GM23338 (cell line): ENCODE data around the gene KBTBD6. TPM values are rescaled to one million over a fixed set of nuclear protein-coding genes. Genes with fewer than 3 reads are reported as not detected.

Experiments used
- ATAC-seq: fragments of 200-7000 bp; cut with Tn5 transposase; 3 replicates; pipeline ENCODE4 v1.9.1; 2020
- DNase-seq: peaks from one replicate; pipeline ENCODE4 v3.0.0-alpha.2; 2015; ENCODE audit warnings: low spot score
- H2AFZ ChIP-seq: fragments of 200-600 bp; sonication (generic); 2 replicates; pipeline ENCODE4 v1.8.0; 2016; ENCODE audit warnings: antibody characterized with exemption, mild to moderate bottlenecking, moderate library complexity
- H3F3A ChIP-seq: fragments of 200-600 bp; sonication (generic); replicated peaks from 2 replicates; pipeline ENCODE4 v1.8.0; 2017; ENCODE audit warnings: antibody characterized with exemption, mixed run types, low read depth
- H3K27ac ChIP-seq: fragments of 200-600 bp; sonication (generic); 2 replicates; pipeline ENCODE4 v1.6.1; 2016; ENCODE audit warnings: low read depth
- H3K27me3 ChIP-seq: fragments of 200-600 bp; sonication (generic); 2 replicates; pipeline ENCODE4 v1.8.0; 2016; ENCODE audit warnings: mild to moderate bottlenecking, mixed run types, moderate library complexity; ENCODE audit not compliant: insufficient read depth
- H3K36me3 ChIP-seq: fragments of 200-600 bp; sonication (generic); 2 replicates; pipeline ENCODE4 v1.8.0; 2016; ENCODE audit warnings: mild to moderate bottlenecking; ENCODE audit not compliant: insufficient read depth
- H3K4me1 ChIP-seq: fragments of 200-600 bp; sonication (generic); 2 replicates; pipeline ENCODE4 v1.8.0; 2016; ENCODE audit warnings: mild to moderate bottlenecking, moderate library complexity; ENCODE audit not compliant: insufficient read depth
- H3K4me2 ChIP-seq: fragments of 200-600 bp; sonication (generic); 2 replicates; pipeline ENCODE4 v1.7.1; 2017; ENCODE audit warnings: mixed run types
- H3K4me3 ChIP-seq: fragments of 200-600 bp; sonication (generic); 2 replicates; pipeline ENCODE4 v1.6.1; 2016; ENCODE audit warnings: mixed run types
- H3K79me2 ChIP-seq: fragments of 200-600 bp; sonication (generic); replicated peaks from 2 replicates; pipeline ENCODE4 v1.8.0; 2017; ENCODE audit warnings: mild to moderate bottlenecking; ENCODE audit not compliant: insufficient read depth
- H3K9me2 ChIP-seq: fragments of 200-600 bp; sonication (generic); 2 replicates; pipeline ENCODE4 v1.8.0; 2017; ENCODE audit not compliant: insufficient read depth
- H4K20me1 ChIP-seq: fragments of 200-600 bp; sonication (generic); replicated peaks from 2 replicates; pipeline ENCODE4 v1.8.0; 2017; ENCODE audit warnings: mild to moderate bottlenecking; ENCODE audit not compliant: insufficient read depth
- H3K27ac Mint-ChIP-seq: 2 replicates; pipeline ENCODE4 v1.8.0; 2020; ENCODE audit warnings: inconsistent platforms, mild to moderate bottlenecking, moderate library complexity, mixed read lengths
- H3K27me3 Mint-ChIP-seq: 3 replicates; pipeline ENCODE4 v1.8.0; 2022; ENCODE audit warnings: low read depth, mild to moderate bottlenecking, moderate library complexity, mixed read lengths, inconsistent platforms; ENCODE audit not compliant: insufficient read depth, poor library complexity
- H3K36me3 Mint-ChIP-seq: 3 replicates; pipeline ENCODE4 v1.8.0; 2021; ENCODE audit warnings: low read depth, mild to moderate bottlenecking, inconsistent platforms, moderate library complexity, mixed read lengths
- H3K4me1 Mint-ChIP-seq: 3 replicates; pipeline ENCODE4 v1.8.0; 2020; ENCODE audit warnings: mild to moderate bottlenecking, inconsistent platforms, mixed read lengths
- H3K4me3 Mint-ChIP-seq: 3 replicates; pipeline ENCODE4 v1.8.0; 2021; ENCODE audit warnings: moderate library complexity, mild to moderate bottlenecking, inconsistent platforms, mixed read lengths
- H3K9me3 Mint-ChIP-seq: 3 replicates; pipeline ENCODE4 v1.8.0; 2020; ENCODE audit warnings: moderate library complexity, mild to moderate bottlenecking, inconsistent platforms, mixed read lengths
- CREB1 ChIP-seq: fragments of 250-450 bp; sonication (Bioruptor Pico); IDR thresholded peaks from 2 replicates; pipeline ENCODE4 v1.5.0; 2020; ENCODE audit warnings: low read depth, mild to moderate bottlenecking, moderate library complexity
- CTCF ChIP-seq, 2 experiments: fragments of 200-600 bp in 1 of 2; sonication (generic) in 1 of 2; conservative IDR thresholded peaks; 2 replicates each; pipeline versions ENCODE4 v1.5.1 to v1.6.1; 2016 to 2017; ENCODE audit warnings: antibody characterized with exemption in 2 of 2, low read depth in 2 of 2, mild to moderate bottlenecking in 2 of 2, moderate library complexity in 1 of 2
- ETS1 ChIP-seq: IDR thresholded peaks from 2 replicates; pipeline ENCODE4 v1.6.1; 2016; ENCODE audit warnings: antibody characterized with exemption
- EZH2 ChIP-seq: fragments of 200-600 bp; sonication (generic); IDR thresholded peaks from one replicate; pipeline ENCODE4 v1.8.0; 2017; ENCODE audit warnings: antibody characterized with exemption, mild to moderate bottlenecking, low read depth; ENCODE audit not compliant: unreplicated experiment
- EZH2phosphoT487 ChIP-seq: fragments of 200-600 bp; sonication (generic); IDR thresholded peaks from one replicate; pipeline ENCODE4 v1.8.1; 2018; ENCODE audit warnings: antibody characterized with exemption; ENCODE audit not compliant: unreplicated experiment
- JUNB ChIP-seq: IDR thresholded peaks from one replicate; pipeline ENCODE4 v1.6.1; 2016; ENCODE audit warnings: antibody characterized with exemption; ENCODE audit not compliant: unreplicated experiment
- NANOG ChIP-seq: IDR thresholded peaks from 2 replicates; pipeline ENCODE4 v1.6.1; 2016; ENCODE audit warnings: antibody characterized with exemption, borderline replicate concordance
- POLR2AphosphoS5 ChIP-seq: IDR thresholded peaks from 2 replicates; pipeline ENCODE4 v1.6.1; 2016; ENCODE audit warnings: antibody characterized with exemption, low read depth
- REST ChIP-seq: IDR thresholded peaks from one replicate; pipeline ENCODE4 v1.6.1; 2018; ENCODE audit warnings: antibody characterized with exemption; ENCODE audit not compliant: unreplicated experiment
- STAT1 ChIP-seq: IDR thresholded peaks from one replicate; pipeline ENCODE4 v1.6.1; 2016; ENCODE audit warnings: antibody characterized with exemption; ENCODE audit not compliant: unreplicated experiment
- ZNF114 ChIP-seq: fragments of 250-450 bp; sonication (Bioruptor Pico); IDR thresholded peaks from 2 replicates; pipeline ENCODE4 v1.5.0; 2020; ENCODE audit warnings: mild to moderate bottlenecking, moderate library complexity
- ZNF331 ChIP-seq: fragments of 250-450 bp; sonication (Bioruptor Pico); IDR thresholded peaks from 2 replicates; pipeline ENCODE4 v1.5.0; 2020; ENCODE audit warnings: low read depth, mild to moderate bottlenecking, moderate library complexity
- ZNF462 ChIP-seq: fragments of 250-450 bp; sonication (Bioruptor Pico); IDR thresholded peaks from 2 replicates; pipeline ENCODE4 v1.5.0; 2020; ENCODE audit warnings: mild to moderate bottlenecking, moderate library complexity
- polyA plus RNA-seq: library from polyadenylated mRNA; unstranded; fragments of >200 nt; fragmentation: Nextera tagmentation; extraction: Ambion mirVana; gene quantifications from 2 replicates; pipeline ENCODE4 v1.2.1, GENCODE V29; 2016
- total RNA-seq: library from RNA; depleted of rRNA; stranded (reverse); fragments of >200 nt; shearing (Covaris generic); gene quantifications from 2 replicates; pipeline ENCODE4 v1.2.3, GENCODE V29; 2014

KBTBD6 gene
- total and polyA plus RNA-seq, 2 experiments from 2014 or later, result 5.7 to 13.5 TPM

GRCh38 chr13:41136396-41137031 lies 3.9 kb upstream of the KBTBD6 start:
- Histone ChIP-seq H2AFZ (no peak overlapping the region), H3K4me1 (0 out of 2 replicates have a peak, but pooled peaks cover 6% of the 10 kb centered on the region), H3K4me2 (no peak overlapping the region), H3K27me3 (no peaks in the 10 kb centered on the region), H3K79me2 (0 out of 2 replicates have a peak, but pooled peaks cover 4% of the 10 kb centered on the region), H3K9me2 (no peaks in the 10 kb centered on the region; the same call in 1 of the 2 replicates), H3K36me3 (no peaks in the 10 kb centered on the region), H3K4me3 (no peak overlapping the region), H3K27ac (no peak overlapping the region), H3F3A (no peaks in the 10 kb centered on the region), H4K20me1 (no peaks in the 10 kb centered on the region)
- TF ChIP-seq POLR2AphosphoS5 (no peak), ZNF462 (CRISPR knock-in tag) (no peak), CTCF (conservative IDR thresholded peaks at IDR 0.05; ENCODE audit: low read depth in 2 of 2) (no peak), EZH2phosphoT487 (no peak), EZH2 (no peak), JUNB (no peak), ZNF114 (CRISPR knock-in tag) (no peak), ZNF331 (CRISPR knock-in tag) (no peak), NANOG (no peak), CREB1 (CRISPR knock-in tag) (no peak), STAT1 (no peak), REST (no peak), ETS1 (no peak)
- H3K27me3 Mint-ChIP-seq, result peaks cover 9% of the 10 kb centered on the region
- peaks cover 5% of the 10 kb centered on the region for H3K36me3 Mint-ChIP-seq
- H3K4me3 Mint-ChIP-seq, result no peak overlapping the region
- H3K9me3 Mint-ChIP-seq, result no peaks in the 10 kb centered on the region
- no peak overlapping the region for H3K27ac Mint-ChIP-seq
- ATAC-seq (no peak), DNase-seq (no peak)
- peaks cover 18% of the 10 kb centered on the region; the same call in 2 of the 3 replicates for H3K4me1 Mint-ChIP-seq
